HG03354 (cell line): ENCODE data around the gene PNKD.
A peak's percentile ranks its signal among the peaks of the same experiment; 100 is the strongest.
"Not testable (repeated sequence)": the region's sequence is repeated elsewhere in the genome, so short reads cannot be mapped to it uniquely, and the experiment has no call there.

ENCODE experiments used
- ATAC-seq: cut with Tn5 transposase; IDR thresholded peaks from one replicate; pipeline ENCODE4 v1.9.1; 2021; ENCODE audit warnings: mild to moderate bottlenecking; ENCODE audit not compliant: unreplicated experiment, poor library complexity, severe bottlenecking

PNKD gene

DNA sequence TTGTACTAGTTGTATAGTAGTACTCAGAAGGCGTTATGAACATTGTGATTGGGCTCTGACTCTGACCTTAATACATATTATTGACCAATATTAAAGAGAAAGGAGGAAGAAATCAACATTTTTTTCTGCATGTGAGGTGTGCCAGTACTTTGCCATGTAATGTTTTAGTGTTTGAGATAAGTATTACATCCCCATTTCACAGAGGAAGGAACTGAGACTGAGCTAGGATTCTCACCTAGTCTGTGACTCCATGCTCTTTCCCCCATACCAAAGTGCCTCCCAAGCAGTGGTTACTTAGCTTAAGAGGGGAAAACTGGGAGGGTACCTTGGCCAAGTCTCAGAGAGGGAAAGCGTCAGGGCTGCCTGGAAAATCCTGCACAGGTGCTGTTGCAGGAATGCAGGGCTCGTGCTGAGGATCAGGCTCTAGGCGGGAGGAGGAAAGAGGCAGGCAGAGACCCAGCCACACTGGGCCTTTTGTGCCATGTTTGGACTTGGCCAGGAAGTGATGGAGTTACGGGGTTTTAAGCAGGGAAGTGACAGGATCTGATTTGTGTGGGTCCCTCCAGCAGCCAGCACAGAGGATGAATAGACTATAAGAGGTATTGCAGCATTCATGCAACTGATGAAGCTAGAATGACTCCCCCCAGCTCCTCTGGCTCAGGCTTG lies 1.7 kb downstream of the PNKD start:
- ATAC-seq = no peak

DNA sequence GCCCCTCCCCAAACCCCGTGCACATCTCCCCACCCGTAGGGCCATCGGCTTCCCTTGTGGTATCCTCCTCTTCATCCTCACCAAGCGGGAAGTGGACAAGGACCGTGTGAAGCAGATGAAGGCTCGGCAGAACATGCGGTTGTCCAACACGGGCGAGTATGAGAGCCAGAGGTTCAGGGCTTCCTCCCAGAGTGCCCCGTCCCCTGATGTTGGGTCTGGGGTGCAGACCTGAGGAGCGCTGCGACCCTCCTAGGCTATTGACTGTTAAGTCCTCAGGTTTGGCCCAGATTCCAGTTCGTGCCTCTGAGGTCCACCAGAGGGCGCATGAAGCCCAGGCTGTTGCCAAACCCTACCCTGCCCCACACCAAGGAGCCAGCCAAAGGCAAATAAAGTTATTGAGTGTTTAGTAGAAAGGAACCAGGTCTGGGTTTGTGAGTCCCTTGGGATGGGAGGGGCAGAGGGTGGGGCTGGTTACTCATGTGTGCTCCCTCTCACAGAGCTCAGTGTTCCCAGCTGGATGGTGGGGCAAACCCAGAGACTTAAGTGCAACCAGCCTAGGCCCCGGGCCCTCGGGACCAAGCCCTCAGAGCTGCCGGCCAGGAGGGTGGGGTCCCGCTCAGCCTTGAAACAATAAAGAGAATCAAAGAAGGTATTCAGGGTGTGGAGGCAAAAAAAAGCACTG lies 2.4 kb downstream of the PNKD start:
- peak; percentile 31 for ATAC-seq

DNA sequence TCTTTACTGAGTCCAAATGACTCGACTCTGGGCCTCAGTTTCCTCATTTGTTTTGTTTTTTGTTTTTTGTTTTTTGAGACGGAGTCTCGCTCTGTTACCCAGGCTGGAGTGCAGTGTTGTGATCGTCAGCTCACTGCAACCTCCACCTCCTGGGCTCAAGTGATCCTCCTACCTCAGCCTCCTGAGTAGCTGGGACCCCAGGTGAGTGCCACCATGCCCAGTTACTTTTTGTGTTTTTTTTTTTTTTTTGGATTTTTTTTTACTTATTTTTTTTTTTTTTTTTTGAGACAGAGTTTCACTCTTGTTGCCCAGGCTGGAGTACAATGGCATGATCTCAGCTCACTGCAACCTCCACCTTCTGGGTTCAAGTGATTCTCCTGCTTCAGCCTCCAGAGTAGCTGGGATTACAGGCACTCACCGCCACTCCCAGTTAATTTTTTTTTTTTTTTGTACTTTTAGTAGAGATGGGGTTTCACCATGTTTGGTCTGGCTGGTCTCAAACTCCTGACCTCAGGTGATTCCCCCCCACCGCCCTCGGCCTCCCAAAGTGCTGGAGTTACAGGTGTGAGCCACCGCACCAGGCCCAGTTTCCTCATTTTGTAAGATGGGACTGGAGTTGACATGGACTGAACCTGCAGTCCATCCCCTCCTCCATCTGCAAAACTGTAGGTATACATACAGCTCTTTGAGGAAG lies 3.0 kb downstream of the PNKD start:
- not testable (repeated sequence) for ATAC-seq

DNA sequence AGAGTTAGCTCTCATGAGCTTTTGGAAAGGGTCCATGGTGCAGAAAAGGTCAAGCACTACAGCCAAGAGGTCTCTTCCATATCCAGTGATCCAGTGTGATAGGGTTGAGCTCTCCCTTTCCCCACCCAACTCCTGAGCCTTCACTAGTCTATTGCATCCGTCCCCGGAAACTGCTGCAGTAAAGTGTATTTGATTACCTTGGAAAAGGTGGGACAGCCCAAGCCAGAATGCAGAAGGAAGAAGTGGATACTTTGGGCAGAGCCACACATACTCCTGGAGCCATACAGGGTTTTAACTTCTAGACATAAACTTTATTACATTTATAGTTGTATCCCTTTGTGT lies 3.6 kb downstream of the PNKD start:
- no peak for ATAC-seq

DNA sequence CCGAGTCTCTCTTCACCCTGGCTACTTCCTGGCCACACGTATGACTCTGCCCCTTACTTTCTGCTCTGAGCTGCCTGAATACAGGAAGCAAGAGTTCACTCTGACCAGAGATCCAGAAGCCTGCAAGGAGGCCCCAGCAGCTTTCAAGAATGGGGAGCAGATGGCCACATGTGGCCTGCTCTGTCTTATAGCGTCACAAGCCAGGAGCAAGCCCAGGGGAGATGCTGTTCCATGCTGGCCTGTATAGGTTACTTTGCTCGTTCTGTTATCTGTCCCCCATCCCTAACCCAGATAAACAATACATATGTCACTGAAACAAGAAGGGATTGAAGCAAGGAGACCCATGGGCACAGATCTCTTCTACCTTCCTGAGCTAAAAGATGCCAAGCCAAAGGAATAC lies 4.3 kb downstream of the PNKD start:
- no peak for ATAC-seq

DNA sequence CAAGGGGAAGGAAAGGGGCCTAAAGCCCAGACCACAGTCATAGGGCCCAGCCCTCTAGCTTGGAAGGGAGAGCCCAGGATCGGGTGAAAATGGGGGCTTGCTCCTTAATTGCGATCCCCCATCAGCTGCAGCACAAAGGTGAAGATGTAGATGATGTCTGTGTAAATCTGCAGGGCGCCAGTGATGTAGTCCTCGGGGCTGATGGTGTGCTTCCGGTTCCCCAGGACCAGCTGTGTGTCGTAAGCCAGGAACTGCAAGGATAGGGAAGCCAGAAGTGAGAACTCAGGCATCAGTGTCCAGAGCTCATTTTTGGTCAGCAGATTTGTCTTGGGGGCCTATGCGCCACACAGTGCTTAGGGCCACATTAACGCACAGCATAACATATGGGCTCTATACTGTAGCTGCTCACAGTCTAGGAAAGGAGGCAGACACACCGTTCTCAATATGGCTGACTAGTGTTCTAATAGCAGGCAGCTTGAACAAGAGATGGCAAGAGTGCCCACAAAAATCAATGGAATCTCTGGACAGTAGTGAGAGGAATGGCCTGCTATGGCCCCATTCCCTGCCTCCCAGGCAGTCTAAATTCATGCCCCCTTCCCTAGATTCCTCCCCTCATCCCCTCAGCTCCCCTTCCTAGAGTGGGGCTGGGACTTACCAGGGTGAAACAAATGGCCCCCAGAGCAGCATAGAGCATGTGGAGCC lies 5.2 kb downstream of the PNKD start:
- ATAC-seq = no peak

DNA sequence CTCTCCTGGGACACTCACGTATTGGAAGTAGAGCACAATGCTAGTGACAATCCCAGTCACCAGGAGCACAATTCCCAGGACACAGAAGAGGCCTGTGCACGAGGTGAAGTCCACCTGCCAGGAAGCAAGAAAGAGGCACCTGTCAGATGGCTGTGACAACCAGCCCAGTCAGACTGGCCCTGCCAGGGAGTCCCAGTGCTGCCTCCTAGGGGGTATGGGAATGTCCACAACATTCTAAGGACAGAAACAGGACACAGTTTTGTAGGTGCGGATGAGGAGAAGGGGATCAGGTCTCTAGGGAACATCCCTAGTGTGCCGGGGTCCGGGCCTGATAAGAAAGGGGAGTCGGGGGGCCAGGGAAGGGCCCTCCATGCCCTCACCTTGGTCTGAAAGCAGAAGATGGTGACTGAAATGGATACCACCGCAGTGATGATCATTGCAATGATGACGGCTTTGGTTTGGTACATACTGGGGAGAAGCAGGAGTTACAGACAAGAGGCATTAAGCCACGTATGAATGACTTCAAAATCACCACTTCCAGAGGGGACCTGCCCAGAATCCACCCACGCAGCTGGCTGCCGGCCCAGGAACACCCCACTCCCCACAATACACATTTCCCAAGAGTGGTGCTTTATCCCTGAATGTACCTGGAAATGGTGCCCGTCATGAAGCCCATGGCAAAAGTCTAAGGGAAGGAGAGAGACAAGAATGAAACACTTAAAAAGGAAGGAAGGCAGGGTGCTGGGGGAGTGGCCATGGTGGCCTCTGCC lies 6.9 kb downstream of the PNKD start:
- no peak for ATAC-seq

DNA sequence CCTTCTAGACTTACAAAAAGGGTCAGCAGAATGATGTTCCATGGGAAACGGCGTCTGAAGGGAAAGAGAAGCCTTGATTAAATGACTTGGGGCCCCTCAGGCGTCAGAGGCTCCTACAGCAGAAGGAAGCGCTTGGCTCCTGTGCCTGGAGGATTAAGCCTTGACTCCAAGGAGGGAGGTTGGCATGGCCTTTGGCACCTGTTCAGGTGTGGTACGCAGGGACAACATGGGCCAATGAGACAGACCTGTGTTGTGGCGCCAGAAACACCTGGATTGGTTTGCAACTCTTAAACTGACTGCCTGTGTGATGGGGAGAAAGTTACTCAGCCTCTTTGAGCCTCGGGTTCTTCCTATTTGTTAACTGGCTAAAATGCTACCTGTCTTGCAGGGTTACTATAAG lies 7.6 kb downstream of the PNKD start:
- no peak for ATAC-seq

DNA sequence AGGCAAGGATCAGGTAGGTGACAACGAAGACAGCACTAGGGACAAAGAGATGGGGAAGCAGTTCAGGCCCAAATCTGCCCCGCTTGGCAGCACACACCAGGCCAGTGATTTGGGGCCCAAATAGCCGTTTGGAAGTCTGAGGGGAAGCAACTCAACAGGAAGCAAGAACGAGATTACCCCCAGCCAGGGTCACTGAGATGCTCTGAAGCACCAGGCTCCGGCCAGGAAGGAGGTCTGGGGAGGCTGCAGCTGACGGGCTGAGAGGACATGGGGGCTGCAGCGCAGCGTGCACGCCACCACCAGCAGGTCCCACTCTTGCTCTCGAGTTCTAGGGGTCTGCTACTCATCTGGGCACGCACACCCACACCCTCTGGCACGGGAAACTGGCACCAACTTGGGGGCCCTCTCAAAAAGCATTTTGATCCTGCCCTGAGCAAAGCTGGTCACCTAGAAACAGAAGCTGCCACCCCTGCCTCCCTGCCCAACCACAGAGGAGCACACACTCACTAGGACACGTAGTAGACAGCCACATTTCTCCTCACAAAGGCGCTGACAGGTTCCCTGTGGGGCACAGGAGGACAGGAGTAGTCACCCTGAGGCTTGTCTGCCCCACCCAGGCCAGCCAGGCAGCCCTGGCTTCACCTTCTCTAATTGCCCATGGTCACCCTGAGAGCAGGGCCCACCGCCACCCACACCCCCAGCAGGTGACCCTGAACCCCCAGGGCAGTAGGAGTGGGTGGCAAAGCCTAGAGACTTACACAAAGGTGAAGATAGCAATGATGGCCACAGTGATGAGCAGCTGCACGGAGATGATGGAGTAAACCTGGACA lies 8.4 kb downstream of the PNKD start:
- no peak for ATAC-seq

DNA sequence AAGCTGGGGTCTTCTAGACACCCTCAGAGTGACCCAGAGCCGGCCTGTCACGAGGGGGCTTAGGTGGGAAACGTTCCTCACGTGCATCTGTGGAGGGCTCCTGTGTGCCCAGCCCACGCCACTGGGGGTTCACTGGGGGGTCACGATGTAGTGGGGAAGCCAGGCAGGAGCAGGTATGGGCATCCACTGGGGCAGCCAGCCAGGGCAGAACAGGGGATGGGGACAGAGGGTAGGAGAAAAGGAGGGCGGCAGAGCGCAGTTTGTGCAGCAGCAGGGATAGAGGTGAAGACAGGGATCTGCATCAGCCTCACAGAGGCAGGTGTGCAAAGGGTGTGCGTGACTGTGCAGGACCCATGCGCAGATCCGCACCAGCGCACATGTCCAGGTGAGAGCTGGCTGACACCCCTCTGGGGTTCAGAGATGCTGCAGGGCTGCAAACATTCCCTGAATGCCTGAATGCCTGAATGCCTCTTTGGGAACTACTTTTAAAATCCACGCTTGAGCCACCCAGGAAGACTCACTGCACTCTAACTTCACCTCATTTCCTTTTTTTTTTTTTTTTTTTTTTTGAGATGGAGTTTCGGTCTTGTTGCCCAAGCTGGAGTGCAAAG lies 10.0 kb downstream of the PNKD start:
- ATAC-seq = no peak

DNA sequence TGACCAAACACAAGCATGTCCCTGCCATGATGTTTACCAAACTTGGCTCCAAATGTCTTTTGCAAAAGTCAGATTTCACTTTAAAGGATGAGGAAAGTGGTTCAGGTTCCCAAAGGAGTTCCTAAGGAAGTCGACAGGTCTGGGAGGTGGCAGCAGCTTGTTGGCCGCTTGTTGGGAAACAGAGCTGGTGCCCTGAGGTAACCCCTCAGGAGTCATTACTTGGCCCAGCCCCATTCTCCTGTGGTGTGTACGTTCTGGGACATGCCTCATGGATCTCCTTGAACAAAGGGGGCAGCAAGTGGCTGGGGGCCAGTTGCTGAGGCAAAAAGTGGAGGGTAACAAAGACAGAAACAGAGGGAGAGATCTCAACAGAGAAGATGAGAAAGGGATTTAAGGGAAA lies 11.1 kb downstream of the PNKD start:
- no peak for ATAC-seq

DNA sequence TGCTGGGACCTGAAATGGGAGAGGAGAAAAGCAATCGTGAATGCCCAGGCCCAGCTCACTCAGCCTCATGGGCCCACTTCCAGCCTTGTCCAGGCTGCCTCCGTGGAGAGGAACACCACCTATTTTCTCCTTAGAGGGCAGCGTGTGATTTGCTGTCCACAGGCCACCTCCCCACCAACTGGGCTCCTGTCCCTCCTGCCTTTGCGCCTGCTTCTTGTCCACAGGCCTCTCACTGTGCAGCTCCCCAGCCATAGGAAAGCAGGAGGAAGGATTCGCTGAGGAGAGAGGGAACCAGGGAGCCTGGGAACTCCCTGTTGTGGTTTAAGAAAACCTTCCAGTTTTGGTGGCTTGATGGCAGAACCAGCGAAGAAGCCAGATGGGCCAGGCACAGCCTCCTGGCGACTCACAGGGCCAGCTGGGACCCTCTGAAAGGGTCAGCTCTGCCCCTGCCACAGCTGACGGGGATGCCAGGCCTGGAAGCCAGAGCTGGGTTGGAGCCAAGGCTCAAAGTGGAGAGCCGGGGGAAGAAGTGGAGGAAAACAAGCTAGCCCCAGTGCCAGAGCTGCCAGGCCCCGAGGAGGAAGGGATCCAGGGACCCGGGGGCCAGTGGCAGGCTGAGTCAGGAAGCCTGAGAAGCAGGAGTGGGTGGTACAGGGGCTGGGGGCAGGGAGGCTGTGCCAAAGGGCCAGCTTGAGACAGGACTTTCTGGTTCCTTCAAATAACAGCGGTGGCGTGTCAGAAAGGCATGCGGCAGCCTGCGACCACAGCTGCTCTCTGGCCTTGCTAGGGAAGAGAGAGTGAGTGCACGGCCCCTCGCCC lies 12.1 kb downstream of the PNKD start:
- no peak for ATAC-seq

DNA sequence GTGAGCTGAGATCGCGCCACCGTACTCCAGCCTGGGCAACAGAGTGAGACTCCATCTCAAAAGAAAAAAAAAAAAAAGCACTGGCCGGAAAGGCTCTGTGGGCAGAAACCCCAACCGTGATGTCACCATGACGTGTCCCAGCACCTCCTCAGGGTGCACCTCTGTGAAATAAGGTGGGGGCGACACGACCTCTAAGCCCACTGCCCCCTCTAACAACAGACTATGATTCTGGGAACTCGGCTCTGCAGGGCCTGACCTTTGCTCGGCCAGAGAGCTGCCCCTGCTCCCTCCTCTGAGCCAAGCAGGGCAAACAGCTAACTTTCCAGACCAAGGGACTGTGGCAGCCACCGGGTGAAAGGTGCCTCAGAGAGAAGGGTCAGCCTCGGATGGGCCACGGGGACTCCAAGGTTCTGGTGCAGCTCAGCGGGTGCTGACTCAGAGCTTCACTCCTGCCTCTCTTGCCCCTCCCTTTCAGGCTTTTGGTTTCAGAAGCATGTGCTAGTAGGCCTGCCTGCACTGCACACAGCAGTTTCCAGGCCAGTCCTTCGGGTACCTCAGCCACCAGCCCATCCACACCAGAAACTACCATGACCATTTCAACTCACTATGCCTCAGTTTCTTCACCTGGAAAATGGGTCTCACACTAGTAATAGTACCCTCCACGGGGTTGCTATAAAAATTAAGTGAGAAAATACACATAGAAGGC lies 13.9 kb downstream of the PNKD start:
- ATAC-seq = peak; percentile 37

DNA sequence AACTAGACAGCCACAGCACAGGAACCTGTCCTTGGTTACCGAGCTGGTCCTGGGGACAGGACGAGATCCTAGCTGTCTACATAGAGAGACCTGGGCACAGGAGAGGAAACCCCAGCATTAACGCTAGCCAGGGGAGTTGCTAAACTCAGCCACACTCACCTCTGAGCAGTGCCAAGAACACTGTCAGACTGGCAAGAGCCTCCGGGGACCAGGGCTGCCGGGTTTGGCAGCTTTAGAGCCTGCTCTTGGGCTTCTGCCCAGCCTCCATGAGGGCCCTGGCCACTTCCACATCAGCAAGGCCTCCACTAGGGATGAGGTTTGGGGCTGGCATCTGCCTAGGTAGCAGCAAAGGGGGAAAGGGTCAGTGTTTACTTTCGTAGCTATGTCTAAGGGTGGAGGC lies 15.3 kb downstream of the PNKD start:
- ATAC-seq = no peak

DNA sequence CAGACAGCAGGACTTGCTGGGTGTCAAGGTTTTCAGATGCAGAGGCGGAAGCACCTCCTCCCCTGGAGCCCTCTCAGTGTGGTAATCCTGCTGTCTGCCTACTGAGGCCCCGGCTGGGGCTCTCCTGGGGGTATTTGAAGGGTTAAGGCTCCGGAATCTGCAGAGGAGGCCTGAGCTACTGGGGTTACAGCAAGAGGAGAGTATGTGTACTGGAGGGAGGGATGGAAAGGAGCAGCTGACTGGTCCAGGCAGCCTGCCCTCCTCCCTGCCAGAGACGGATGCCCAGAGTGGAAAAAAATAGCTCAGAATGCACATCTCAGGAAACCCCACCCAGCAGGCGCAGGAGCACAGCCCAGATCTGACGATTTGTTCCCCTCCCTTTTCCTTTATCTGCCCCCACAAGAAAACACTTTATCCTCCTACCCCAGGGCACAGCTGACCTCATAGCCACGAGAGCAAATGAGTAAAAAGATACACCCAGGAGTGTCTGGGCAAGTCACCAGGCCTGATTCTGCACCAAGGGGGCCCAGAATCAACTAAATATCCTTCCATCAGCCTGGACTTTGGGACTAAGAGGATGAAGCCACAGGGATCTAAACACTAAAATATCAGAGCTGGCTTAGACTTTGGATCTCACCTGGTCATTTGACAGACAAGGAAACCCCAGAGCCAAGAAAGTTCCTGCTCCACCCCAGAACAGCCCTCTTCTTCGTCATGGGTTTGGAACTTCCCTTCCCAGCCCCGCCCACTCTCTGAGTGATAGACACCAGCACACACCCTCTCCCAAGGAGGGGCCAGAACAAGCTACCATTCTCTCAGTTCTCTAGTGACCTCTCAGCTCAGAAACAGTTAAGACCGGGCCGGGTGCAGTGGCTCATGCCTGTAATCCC lies 16.5 kb downstream of the PNKD start:
- ATAC-seq = peak; percentile 75

DNA sequence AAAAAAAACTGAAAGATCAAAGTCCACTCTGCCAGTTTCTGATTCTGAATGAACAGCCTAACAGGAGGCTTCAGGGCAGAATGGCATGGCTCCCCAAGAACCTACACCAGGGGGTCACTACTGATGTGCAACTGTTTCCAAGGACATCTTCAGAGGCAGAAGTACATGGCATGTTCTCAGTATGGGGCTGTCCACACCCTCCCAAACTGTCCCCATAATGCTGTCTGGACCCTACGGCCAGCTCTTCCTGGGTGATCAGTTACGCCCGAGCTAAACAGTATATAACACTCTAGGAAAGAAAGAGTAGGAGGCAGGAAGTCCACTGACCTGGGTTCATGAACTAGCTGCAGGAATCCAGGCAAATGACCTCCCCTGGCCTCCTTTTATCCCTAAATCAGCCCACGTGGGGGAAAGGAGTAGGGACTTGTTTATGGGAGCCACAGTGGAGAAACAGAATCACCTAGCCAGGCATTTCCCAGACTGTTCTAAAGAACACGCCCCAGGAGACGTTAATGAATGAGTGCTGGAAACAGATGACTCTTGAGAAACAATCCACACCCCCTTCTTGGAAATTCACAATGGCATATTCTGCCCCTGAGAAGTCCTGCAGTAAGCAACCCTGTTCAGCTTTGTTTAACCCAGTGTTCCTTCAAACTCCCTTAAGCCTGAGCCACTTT lies 19.5 kb downstream of the PNKD start:
- ATAC-seq = no peak
